BJ (cell line): ENCODE results near the gene NUP62. TPM values are rescaled to one million over a fixed set of nuclear protein-coding genes. Genes with fewer than 3 reads are reported as not detected.

Experiments used
- CTCF ChIA-PET: fragments of 350-600 bp; formaldehyde crosslinking; extraction: SDS; loops from one replicate; lab custom pipeline; 2021; ENCODE audit warnings: antibody characterized with exemption, inconsistent platforms; lab: Yijun Ruan, JAX
- POLR2A ChIA-PET: fragments of 300-600 bp; sonication (Branson Sonifier 250); formaldehyde crosslinking; extraction: SDS; loops from one replicate; lab custom pipeline; 2021; ENCODE audit warnings: antibody characterized with exemption; lab: Charles Lee
- DNase-seq: peaks from one replicate; pipeline ENCODE4 v3.0.0-alpha.2; 2011; ENCODE audit warnings: low read depth
- H3K27me3 ChIP-seq: 2 replicates; pipeline ENCODE4 v1.6.0; 2011; ENCODE audit warnings: low read length; ENCODE audit not compliant: control insufficient read depth, insufficient read depth
- H3K36me3 ChIP-seq: 2 replicates; pipeline ENCODE4 v1.5.1; 2011; ENCODE audit warnings: low read length; ENCODE audit not compliant: control insufficient read depth, insufficient read depth
- H3K4me3 ChIP-seq: 2 replicates; pipeline ENCODE4 v1.5.1; 2011; ENCODE audit warnings: low read depth, mild to moderate bottlenecking, control low read depth, low read length
- CTCF ChIP-seq: IDR thresholded peaks from 2 replicates; pipeline ENCODE4 v1.5.1; 2011; ENCODE audit warnings: low read depth, mild to moderate bottlenecking, control low read depth, inconsistent platforms, low read length, moderate library complexity; ENCODE audit not compliant: insufficient read depth
- polyA plus RNA-seq: library from polyadenylated mRNA; depleted of rRNA; stranded (reverse); fragments of >200 nt; gene quantifications from 2 replicates; pipeline ENCODE4 v1.2.3, GENCODE V29; 2011

NUP62 gene
- polyA plus RNA-seq, 1 experiment = 15.1 TPM

- TF ChIP-seq CTCF = peak; percentile 83
- CTCF ChIA-PET = interaction anchor here (0.9 to 2.5 kb wide), 4 partner anchors 17 to 28 kb away, joined by 3 to 7 read pairs (median 4); no protein-coding TSS in a partner anchor
Observed at GRCh38 chr19:49889687-49890348, 39.5 kb downstream of the NUP62 start.

GRCh38 chr19:49889038-49889686 lies 40.1 kb downstream of the NUP62 start:
- no peak for DNase-seq
- no peak for TF ChIP-seq CTCF
- ChIA-PET CTCF (interaction anchor here (1.3 to 1.4 kb wide), 2 partner anchors 22 to 27 kb away, joined by 3 read pairs; no protein-coding TSS in a partner anchor), POLR2A (no interaction called here)
- Histone ChIP-seq H3K27me3 (no peaks in the 10 kb centered on the region; the same call in 1 of the 2 replicates), H3K36me3 (peaks cover 7% of the 10 kb centered on the region), H3K4me3 (no peak overlapping the region)

More at GRCh38 chr19:49889687-49890348, 39.5 kb downstream of the NUP62 start:
- Histone ChIP-seq H3K4me3 (peak overlapping the region; percentile 19; the same call in 1 of the 2 replicates), H3K27me3 (no peaks in the 10 kb centered on the region; the same call in 1 of the 2 replicates), H3K36me3 (peaks cover 2% of the 10 kb centered on the region; the same call in 1 of the 2 replicates)
- DNase-seq = no peak
- POLR2A ChIA-PET = no interaction called here

GRCh38 chr19:49888510-49888824 lies 40.8 kb downstream of the NUP62 start:
- no peak for TF ChIP-seq CTCF
- POLR2A ChIA-PET = no interaction called here
- Histone ChIP-seq H3K36me3 (peaks cover 14% of the 10 kb centered on the region), H3K4me3 (no peak overlapping the region), H3K27me3 (no peaks in the 10 kb centered on the region; the same call in 1 of the 2 replicates)
- CTCF ChIA-PET = no interaction called here
- DNase-seq = no peak

- ChIA-PET CTCF (no interaction called here), POLR2A (no interaction called here)
- no peak for TF ChIP-seq CTCF
Observed at GRCh38 chr19:49887665-49888509, 41.4 kb downstream of the NUP62 start.

More at GRCh38 chr19:49887665-49888509, 41.4 kb downstream of the NUP62 start:
- no peak for DNase-seq
- Histone ChIP-seq H3K36me3 (peaks cover 20% of the 10 kb centered on the region), H3K27me3 (no peaks in the 10 kb centered on the region; the same call in 1 of the 2 replicates), H3K4me3 (no peak overlapping the region)
